GM23338 (cell line): ENCODE data around the gene AGAP1. TPM values are rescaled to one million over a fixed set of nuclear protein-coding genes. Genes with fewer than 3 reads are reported as not detected.

Source experiments
- ATAC-seq: fragments of 200-7000 bp; cut with Tn5 transposase; 3 replicates; pipeline ENCODE4 v1.9.1; 2020
- DNase-seq: peaks from one replicate; pipeline ENCODE4 v3.0.0-alpha.2; 2015; ENCODE audit warnings: low spot score
- H2AFZ ChIP-seq: fragments of 200-600 bp; sonication (generic); 2 replicates; pipeline ENCODE4 v1.8.0; 2016; ENCODE audit warnings: antibody characterized with exemption, mild to moderate bottlenecking, moderate library complexity
- H3F3A ChIP-seq: fragments of 200-600 bp; sonication (generic); replicated peaks from 2 replicates; pipeline ENCODE4 v1.8.0; 2017; ENCODE audit warnings: antibody characterized with exemption, mixed run types, low read depth
- H3K27ac ChIP-seq: fragments of 200-600 bp; sonication (generic); 2 replicates; pipeline ENCODE4 v1.6.1; 2016; ENCODE audit warnings: low read depth
- H3K27me3 ChIP-seq: fragments of 200-600 bp; sonication (generic); 2 replicates; pipeline ENCODE4 v1.8.0; 2016; ENCODE audit warnings: mild to moderate bottlenecking, mixed run types, moderate library complexity; ENCODE audit not compliant: insufficient read depth
- H3K36me3 ChIP-seq: fragments of 200-600 bp; sonication (generic); 2 replicates; pipeline ENCODE4 v1.8.0; 2016; ENCODE audit warnings: mild to moderate bottlenecking; ENCODE audit not compliant: insufficient read depth
- H3K4me1 ChIP-seq: fragments of 200-600 bp; sonication (generic); 2 replicates; pipeline ENCODE4 v1.8.0; 2016; ENCODE audit warnings: mild to moderate bottlenecking, moderate library complexity; ENCODE audit not compliant: insufficient read depth
- H3K4me2 ChIP-seq: fragments of 200-600 bp; sonication (generic); 2 replicates; pipeline ENCODE4 v1.7.1; 2017; ENCODE audit warnings: mixed run types
- H3K4me3 ChIP-seq: fragments of 200-600 bp; sonication (generic); 2 replicates; pipeline ENCODE4 v1.6.1; 2016; ENCODE audit warnings: mixed run types
- H3K79me2 ChIP-seq: fragments of 200-600 bp; sonication (generic); replicated peaks from 2 replicates; pipeline ENCODE4 v1.8.0; 2017; ENCODE audit warnings: mild to moderate bottlenecking; ENCODE audit not compliant: insufficient read depth
- H3K9me2 ChIP-seq: fragments of 200-600 bp; sonication (generic); 2 replicates; pipeline ENCODE4 v1.8.0; 2017; ENCODE audit not compliant: insufficient read depth
- H4K20me1 ChIP-seq: fragments of 200-600 bp; sonication (generic); replicated peaks from 2 replicates; pipeline ENCODE4 v1.8.0; 2017; ENCODE audit warnings: mild to moderate bottlenecking; ENCODE audit not compliant: insufficient read depth
- H3K27ac Mint-ChIP-seq: 2 replicates; pipeline ENCODE4 v1.8.0; 2020; ENCODE audit warnings: inconsistent platforms, mild to moderate bottlenecking, moderate library complexity, mixed read lengths
- H3K27me3 Mint-ChIP-seq: 3 replicates; pipeline ENCODE4 v1.8.0; 2022; ENCODE audit warnings: low read depth, mild to moderate bottlenecking, moderate library complexity, mixed read lengths, inconsistent platforms; ENCODE audit not compliant: insufficient read depth, poor library complexity
- H3K36me3 Mint-ChIP-seq: 3 replicates; pipeline ENCODE4 v1.8.0; 2021; ENCODE audit warnings: low read depth, mild to moderate bottlenecking, inconsistent platforms, moderate library complexity, mixed read lengths
- H3K4me1 Mint-ChIP-seq: 3 replicates; pipeline ENCODE4 v1.8.0; 2020; ENCODE audit warnings: mild to moderate bottlenecking, inconsistent platforms, mixed read lengths
- H3K4me3 Mint-ChIP-seq: 3 replicates; pipeline ENCODE4 v1.8.0; 2021; ENCODE audit warnings: moderate library complexity, mild to moderate bottlenecking, inconsistent platforms, mixed read lengths
- H3K9me3 Mint-ChIP-seq: 3 replicates; pipeline ENCODE4 v1.8.0; 2020; ENCODE audit warnings: moderate library complexity, mild to moderate bottlenecking, inconsistent platforms, mixed read lengths
- CREB1 ChIP-seq: fragments of 250-450 bp; sonication (Bioruptor Pico); IDR thresholded peaks from 2 replicates; pipeline ENCODE4 v1.5.0; 2020; ENCODE audit warnings: low read depth, mild to moderate bottlenecking, moderate library complexity
- CTCF ChIP-seq, 2 experiments: fragments of 200-600 bp in 1 of 2; sonication (generic) in 1 of 2; conservative IDR thresholded peaks; 2 replicates each; pipeline versions ENCODE4 v1.5.1 to v1.6.1; 2016 to 2017; ENCODE audit warnings: antibody characterized with exemption in 2 of 2, low read depth in 2 of 2, mild to moderate bottlenecking in 2 of 2, moderate library complexity in 1 of 2
- ETS1 ChIP-seq: IDR thresholded peaks from 2 replicates; pipeline ENCODE4 v1.6.1; 2016; ENCODE audit warnings: antibody characterized with exemption
- EZH2 ChIP-seq: fragments of 200-600 bp; sonication (generic); IDR thresholded peaks from one replicate; pipeline ENCODE4 v1.8.0; 2017; ENCODE audit warnings: antibody characterized with exemption, mild to moderate bottlenecking, low read depth; ENCODE audit not compliant: unreplicated experiment
- EZH2phosphoT487 ChIP-seq: fragments of 200-600 bp; sonication (generic); IDR thresholded peaks from one replicate; pipeline ENCODE4 v1.8.1; 2018; ENCODE audit warnings: antibody characterized with exemption; ENCODE audit not compliant: unreplicated experiment
- JUNB ChIP-seq: IDR thresholded peaks from one replicate; pipeline ENCODE4 v1.6.1; 2016; ENCODE audit warnings: antibody characterized with exemption; ENCODE audit not compliant: unreplicated experiment
- NANOG ChIP-seq: IDR thresholded peaks from 2 replicates; pipeline ENCODE4 v1.6.1; 2016; ENCODE audit warnings: antibody characterized with exemption, borderline replicate concordance
- REST ChIP-seq: IDR thresholded peaks from one replicate; pipeline ENCODE4 v1.6.1; 2018; ENCODE audit warnings: antibody characterized with exemption; ENCODE audit not compliant: unreplicated experiment
- STAT1 ChIP-seq: IDR thresholded peaks from one replicate; pipeline ENCODE4 v1.6.1; 2016; ENCODE audit warnings: antibody characterized with exemption; ENCODE audit not compliant: unreplicated experiment
- ZNF114 ChIP-seq: fragments of 250-450 bp; sonication (Bioruptor Pico); IDR thresholded peaks from 2 replicates; pipeline ENCODE4 v1.5.0; 2020; ENCODE audit warnings: mild to moderate bottlenecking, moderate library complexity
- ZNF331 ChIP-seq: fragments of 250-450 bp; sonication (Bioruptor Pico); IDR thresholded peaks from 2 replicates; pipeline ENCODE4 v1.5.0; 2020; ENCODE audit warnings: low read depth, mild to moderate bottlenecking, moderate library complexity
- ZNF462 ChIP-seq: fragments of 250-450 bp; sonication (Bioruptor Pico); IDR thresholded peaks from 2 replicates; pipeline ENCODE4 v1.5.0; 2020; ENCODE audit warnings: mild to moderate bottlenecking, moderate library complexity
- polyA plus RNA-seq: library from polyadenylated mRNA; unstranded; fragments of >200 nt; fragmentation: Nextera tagmentation; extraction: Ambion mirVana; gene quantifications from 2 replicates; pipeline ENCODE4 v1.2.1, GENCODE V29; 2016
- total RNA-seq: library from RNA; depleted of rRNA; stranded (reverse); fragments of >200 nt; shearing (Covaris generic); gene quantifications from 2 replicates; pipeline ENCODE4 v1.2.3, GENCODE V29; 2014

AGAP1 gene
- total and polyA plus RNA-seq, 2 experiments from 2014 or later, result 13.3 to 27.9 TPM

- H3K27ac ChIP-seq, result peak overlapping the region; percentile 80
- peak overlapping the region; percentile 44; the same call in 2 of the 3 replicates for H3K4me3 Mint-ChIP-seq
- ATAC-seq (peak; percentile 11), DNase-seq (no peak)
- no peaks in the 10 kb centered on the region for H3K36me3 Mint-ChIP-seq
- no peaks in the 10 kb centered on the region for H3K27me3 ChIP-seq
- no peaks in the 10 kb centered on the region for H3K36me3 ChIP-seq
- peak overlapping the region; percentile 95 for H3K27ac Mint-ChIP-seq
- H3K27me3 Mint-ChIP-seq, result peaks cover 26% of the 10 kb centered on the region
- H3F3A ChIP-seq, result peaks cover 5% of the 10 kb centered on the region
- H3K4me1 ChIP-seq, result peaks cover 73% of the 10 kb centered on the region
- 0 out of 2 replicates have a peak, but pooled peaks cover 3% of the 10 kb centered on the region for H3K79me2 ChIP-seq
- H3K4me2 ChIP-seq, result peak overlapping the region; percentile 65
- peaks cover 80% of the 10 kb centered on the region for H3K4me1 Mint-ChIP-seq
- no peaks in the 10 kb centered on the region for H4K20me1 ChIP-seq
- no peak for TF ChIP-seq CREB1
- no peak for TF ChIP-seq EZH2
- no peak for TF ChIP-seq STAT1
- TF ChIP-seq ETS1, result no peak
- no peak for TF ChIP-seq CTCF (conservative IDR thresholded peaks at IDR 0.05; ENCODE audit: low read depth in 2 of 2)
- TF ChIP-seq ZNF114 (CRISPR knock-in tag), result no peak
- TF ChIP-seq REST, result no peak
- TF ChIP-seq NANOG, result no peak
- no peak for TF ChIP-seq EZH2phosphoT487
- TF ChIP-seq ZNF462 (CRISPR knock-in tag), result no peak
- TF ChIP-seq JUNB, result no peak
- TF ChIP-seq ZNF331 (CRISPR knock-in tag), result no peak
- H3K9me2 ChIP-seq, result no peaks in the 10 kb centered on the region
- H3K9me3 Mint-ChIP-seq, result no peaks in the 10 kb centered on the region; the same call in 2 of the 3 replicates
- peak overlapping the region; percentile 18; the same call in 1 of the 2 replicates for H3K4me3 ChIP-seq
- H2AFZ ChIP-seq, result no peak overlapping the region
Observed at GRCh38 chr2:236086403-236086970, 592.6 kb downstream of the AGAP1 start.
